Thoracic aorta (tissue), 2 donors: Measurements from ENCODE around the gene PLEKHG3. TPM values are rescaled to one million over a fixed set of nuclear protein-coding genes. Genes with fewer than 3 reads are reported as not detected.

Experiments used
- ATAC-seq: fragments of 150-250 bp; one replicate; pipeline ENCODE4 v1.8.0; 2017; ENCODE audit warnings: low read depth; ENCODE audit not compliant: insufficient number of reproducible peaks, low FRiP score
- DNase-seq: peaks from one replicate; pipeline ENCODE4 v3.0.0-alpha.2; 2020; ENCODE audit warnings: low spot score
- H3K27ac ChIP-seq, 2 donors: fragments of 200-600 bp; sonication (generic); 1 replicate in 1 of 2; 2 replicates in 1 of 2; pipeline ENCODE4 v1.5.1; 2016; ENCODE audit warnings: mild to moderate bottlenecking in 2 of 2, moderate library complexity in 2 of 2
- H3K27me3 ChIP-seq: fragments of 200-600 bp; sonication (generic); replicated peaks from 2 replicates; pipeline ENCODE4 v1.6.0; 2016; ENCODE audit warnings: mild to moderate bottlenecking; ENCODE audit not compliant: insufficient read depth
- H3K36me3 ChIP-seq: fragments of 200-600 bp; sonication (generic); one replicate; pipeline ENCODE4 v1.5.1; 2016
- H3K4me1 ChIP-seq, 2 donors: fragments of 200-600 bp; sonication (generic); 1 replicate in 1 of 2; 2 replicates in 1 of 2; pipeline versions ENCODE4 v1.5.1 to v1.6.0; 2016; ENCODE audit warnings: low read depth in 2 of 2, mild to moderate bottlenecking in 1 of 2; ENCODE audit not compliant: control insufficient read depth in 1 of 2
- H3K4me3 ChIP-seq: fragments of 200-600 bp; sonication (generic); 2 replicates; pipeline ENCODE4 v1.5.1; 2016; ENCODE audit warnings: mild to moderate bottlenecking
- H3K9me3 ChIP-seq: fragments of 200-600 bp; sonication (generic); 2 replicates; pipeline ENCODE4 v1.5.1; 2016
- total RNA-seq, 2 donors: library from RNA; depleted of rRNA; stranded (reverse); fragments of >200 nt; gene quantifications; one replicate each; pipeline versions ENCODE4 v1.1.0 to v1.2.3, GENCODE V29; 2016
- TF ChIP-seq, protein P1 (sequence below): fragments of 200-600 bp; sonication (generic); IDR thresholded peaks from one replicate; pipeline ENCODE4 v1.5.1; 2019; ENCODE audit warnings: antibody characterized with exemption

The PLEKHG3 gene
- total RNA-seq, 2 donors from 2014 or later: 63.2 to 71.5 TPM

DNA sequence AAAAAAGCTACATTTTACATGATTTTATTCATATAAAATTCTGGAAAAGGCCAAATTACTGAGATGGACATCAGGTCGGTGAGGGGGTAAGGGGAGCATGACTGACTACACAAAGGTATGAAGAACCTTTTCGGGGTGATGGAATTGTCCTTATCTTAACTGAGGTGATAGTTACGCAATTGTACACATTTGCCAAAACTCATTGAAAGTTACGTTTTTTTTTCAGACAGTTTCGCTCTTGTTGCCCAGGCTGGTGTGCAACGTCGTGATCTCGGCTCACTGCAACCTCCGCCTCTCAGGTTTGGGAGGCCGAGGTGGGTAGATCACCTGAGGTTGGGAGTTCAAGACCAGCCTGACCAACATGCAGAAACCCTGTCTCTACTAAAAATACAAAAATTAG is 29.4 kb upstream of the PLEKHG3 start:
- H3K9me3 ChIP-seq: no peaks in the 10 kb centered on the region
- no peak overlapping the region for H3K4me3 ChIP-seq
- no peak overlapping the region for H3K27ac ChIP-seq
- peaks cover 5 to 7% of the 10 kb centered on the region in 2 donors for H3K4me1 ChIP-seq
- TF ChIP-seq, protein P1, sequence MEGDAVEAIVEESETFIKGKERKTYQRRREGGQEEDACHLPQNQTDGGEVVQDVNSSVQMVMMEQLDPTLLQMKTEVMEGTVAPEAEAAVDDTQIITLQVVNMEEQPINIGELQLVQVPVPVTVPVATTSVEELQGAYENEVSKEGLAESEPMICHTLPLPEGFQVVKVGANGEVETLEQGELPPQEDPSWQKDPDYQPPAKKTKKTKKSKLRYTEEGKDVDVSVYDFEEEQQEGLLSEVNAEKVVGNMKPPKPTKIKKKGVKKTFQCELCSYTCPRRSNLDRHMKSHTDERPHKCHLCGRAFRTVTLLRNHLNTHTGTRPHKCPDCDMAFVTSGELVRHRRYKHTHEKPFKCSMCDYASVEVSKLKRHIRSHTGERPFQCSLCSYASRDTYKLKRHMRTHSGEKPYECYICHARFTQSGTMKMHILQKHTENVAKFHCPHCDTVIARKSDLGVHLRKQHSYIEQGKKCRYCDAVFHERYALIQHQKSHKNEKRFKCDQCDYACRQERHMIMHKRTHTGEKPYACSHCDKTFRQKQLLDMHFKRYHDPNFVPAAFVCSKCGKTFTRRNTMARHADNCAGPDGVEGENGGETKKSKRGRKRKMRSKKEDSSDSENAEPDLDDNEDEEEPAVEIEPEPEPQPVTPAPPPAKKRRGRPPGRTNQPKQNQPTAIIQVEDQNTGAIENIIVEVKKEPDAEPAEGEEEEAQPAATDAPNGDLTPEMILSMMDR: no peak
- DNase-seq (no peak), ATAC-seq (no peak)
- no peaks in the 10 kb centered on the region for H3K27me3 ChIP-seq
- H3K36me3 ChIP-seq: no peaks in the 10 kb centered on the region

DNA sequence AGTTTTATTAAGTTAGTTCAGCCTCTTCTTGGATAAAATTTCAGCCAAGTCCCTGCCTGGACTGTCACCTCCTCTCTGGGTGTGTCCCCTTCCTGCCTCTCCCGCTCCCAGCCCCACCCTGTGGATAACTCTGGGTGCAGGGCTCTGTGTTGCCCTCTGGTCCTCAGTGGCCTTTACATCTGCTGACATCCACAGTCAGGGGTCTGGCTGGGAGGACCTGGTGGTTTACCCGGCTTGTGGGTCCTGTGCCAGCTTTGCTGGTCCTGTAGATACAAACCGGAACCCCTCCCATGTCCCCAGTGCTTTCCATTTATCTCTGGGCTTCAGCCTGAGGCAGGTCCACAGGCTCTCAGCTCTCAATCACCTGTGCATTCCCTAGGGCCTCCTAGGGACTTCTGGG is 28.9 kb upstream of the PLEKHG3 start:
- Histone ChIP-seq H3K27ac (no peak overlapping the region), H3K36me3 (no peaks in the 10 kb centered on the region), H3K4me3 (no peak overlapping the region), H3K4me1 (peaks cover 8 to 11% of the 10 kb centered on the region in 2 donors), H3K27me3 (no peaks in the 10 kb centered on the region), H3K9me3 (no peaks in the 10 kb centered on the region)
- no peak for DNase-seq
- TF ChIP-seq, protein P1: no peak
- no peak for ATAC-seq

DNA sequence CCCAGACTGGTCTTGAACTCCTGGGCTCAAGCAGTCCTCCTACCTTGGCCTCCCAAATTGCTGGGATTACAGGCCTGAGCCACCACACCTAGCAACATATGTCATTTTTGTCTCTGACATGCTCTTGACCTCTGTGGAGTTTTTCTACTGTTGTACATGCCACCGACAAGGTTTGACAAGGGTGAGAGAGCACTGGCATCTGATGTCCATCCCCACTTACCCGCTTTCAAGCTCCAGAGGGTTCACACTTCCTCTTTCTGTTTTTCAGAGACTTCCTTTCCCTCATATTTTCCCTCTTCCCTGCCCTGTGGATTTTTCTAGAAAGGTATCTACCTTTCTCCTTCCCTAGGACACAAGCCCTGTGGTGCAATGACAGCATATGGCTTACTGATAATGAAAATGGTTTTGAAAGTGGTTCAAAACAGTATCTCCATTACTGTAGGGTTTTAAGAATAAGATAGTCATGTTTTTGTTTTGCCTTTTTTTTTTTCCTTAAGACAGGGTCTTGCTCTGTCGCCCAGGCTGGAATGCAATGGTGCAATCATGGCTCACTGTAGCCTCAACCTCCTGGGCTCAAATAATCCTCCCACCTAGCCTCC is 27.7 kb upstream of the PLEKHG3 start:
- no peaks in the 10 kb centered on the region for H3K27me3 ChIP-seq
- TF ChIP-seq, protein P1: no peak
- ATAC-seq (no peak), DNase-seq (no peak)
- H3K36me3 ChIP-seq: no peaks in the 10 kb centered on the region
- H3K27ac ChIP-seq: no peak overlapping the region
- H3K4me3 ChIP-seq: no peak overlapping the region
- H3K9me3 ChIP-seq: no peaks in the 10 kb centered on the region
- peaks cover 19 to 23% of the 10 kb centered on the region in 2 donors for H3K4me1 ChIP-seq

DNA sequence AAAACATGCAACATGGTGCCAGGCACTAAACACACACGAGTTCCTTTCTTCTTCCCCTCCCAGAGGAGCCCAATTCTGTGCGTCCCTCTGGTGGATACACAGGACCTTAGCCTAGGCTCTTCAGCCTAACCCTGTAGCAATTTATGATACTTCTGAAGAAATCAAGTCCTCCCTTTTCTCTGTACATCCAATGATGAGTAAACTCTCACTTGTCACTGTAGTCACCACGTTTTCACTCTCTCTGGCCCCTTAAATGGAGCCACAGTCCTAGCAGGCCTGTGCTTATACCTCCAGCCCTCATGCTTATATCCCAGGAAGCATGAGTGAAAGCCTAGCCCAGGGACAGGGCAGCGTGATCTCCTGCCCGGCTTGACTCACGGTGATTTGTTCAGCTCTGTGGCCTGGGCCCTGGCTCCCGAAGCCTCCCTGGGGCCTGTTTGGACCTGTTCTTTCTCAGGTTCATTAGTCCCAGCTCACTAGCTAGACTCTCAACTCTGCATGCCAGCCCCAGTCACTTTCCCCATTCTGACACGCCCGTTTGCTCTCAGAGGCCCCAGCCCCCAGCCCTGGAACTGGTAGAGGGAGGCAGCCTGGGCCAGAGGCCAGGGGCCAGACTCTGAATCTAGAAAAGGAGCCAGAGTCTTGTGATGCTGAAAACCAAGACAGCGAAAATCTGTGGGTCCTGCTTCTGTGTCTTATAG is 24.1 kb upstream of the PLEKHG3 start:
- Histone ChIP-seq H3K4me3 (no peak overlapping the region), H3K27me3 (no peaks in the 10 kb centered on the region), H3K9me3 (no peaks in the 10 kb centered on the region), H3K36me3 (no peaks in the 10 kb centered on the region), H3K4me1 (peaks cover 32 to 44% of the 10 kb centered on the region in 2 donors), H3K27ac (peak overlapping the region; percentile 91 to 98)
- TF ChIP-seq, protein P1: no peak
- DNase-seq (no peak), ATAC-seq (no peak)

DNA sequence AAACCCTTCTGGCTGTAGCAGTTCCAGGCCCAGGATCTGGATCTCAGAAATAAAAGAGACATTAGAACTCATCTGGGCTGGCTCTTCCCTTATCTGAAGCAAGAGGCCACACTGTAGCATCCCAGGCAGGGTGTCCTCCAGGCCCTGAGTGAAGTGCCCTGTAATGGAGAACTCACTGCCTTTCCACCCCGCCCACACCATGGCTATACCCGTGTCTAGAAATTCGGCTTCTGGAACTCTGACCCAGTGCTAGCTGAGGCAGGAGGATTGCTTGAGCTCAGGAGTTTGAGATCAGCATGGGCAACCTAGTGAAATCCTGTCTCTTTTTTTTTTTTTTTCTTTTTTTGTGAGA is 23.5 kb upstream of the PLEKHG3 start:
- peaks cover 32 to 44% of the 10 kb centered on the region in 2 donors for H3K4me1 ChIP-seq
- H3K36me3 ChIP-seq: no peaks in the 10 kb centered on the region
- H3K4me3 ChIP-seq: no peak overlapping the region
- ATAC-seq (no peak), DNase-seq (no peak)
- H3K27me3 ChIP-seq: no peaks in the 10 kb centered on the region
- TF ChIP-seq, protein P1: no peak
- H3K27ac ChIP-seq: peak overlapping the region; percentile 91 to 98
- no peaks in the 10 kb centered on the region for H3K9me3 ChIP-seq
